Measurements from ENCODE around the gene ERC2. TPM values are rescaled to one million over a fixed set of nuclear protein-coding genes. Genes with fewer than 3 reads are reported as not detected.
"Not testable (repeated sequence)": the region's sequence is repeated elsewhere in the genome, so short reads cannot be mapped to it uniquely, and the experiment has no call there.

ERC2 gene
- total RNA-seq, 1 donor from 2014 or later, result 33.5 TPM

- DNase-seq (ENCODE audit: low spot score), result no peak
Observed at GRCh38 chr3:55532806-55533205, 935.5 kb downstream of the ERC2 start.

GRCh38 chr3:55531321-55531720, 936.9 kb downstream of the ERC2 start:
- no peak for DNase-seq (ENCODE audit: low spot score)

- DNase-seq (ENCODE audit: low spot score), result no peak
Observed at GRCh38 chr3:55527361-55527760, 940.9 kb downstream of the ERC2 start.

GRCh38 chr3:55526332-55527030, 941.8 kb downstream of the ERC2 start:
- no peak for DNase-seq (ENCODE audit: low spot score)

GRCh38 chr3:55525436-55525835, 942.8 kb downstream of the ERC2 start:
- no peak for DNase-seq (ENCODE audit: low spot score)

GRCh38 chr3:55524565-55525244, 943.6 kb downstream of the ERC2 start:
- DNase-seq (ENCODE audit: low spot score), result no peak

GRCh38 chr3:55523471-55523870, 944.8 kb downstream of the ERC2 start:
- DNase-seq (ENCODE audit: low spot score), result no peak

GRCh38 chr3:55521738-55522421, 946.4 kb downstream of the ERC2 start:
- no peak for DNase-seq (ENCODE audit: low spot score)

- no peak for DNase-seq (ENCODE audit: low spot score)
Observed at GRCh38 chr3:55521064-55521737, 947.1 kb downstream of the ERC2 start.

GRCh38 chr3:55519019-55519418, 949.2 kb downstream of the ERC2 start:
- DNase-seq (ENCODE audit: low spot score), result no peak

- peak; percentile 10 for DNase-seq (ENCODE audit: low spot score)
Observed at GRCh38 chr3:55518451-55518850, 949.8 kb downstream of the ERC2 start.

- DNase-seq (ENCODE audit: low spot score), result no peak
Observed at GRCh38 chr3:55516392-55517030, 951.8 kb downstream of the ERC2 start.

GRCh38 chr3:55515550-55516246, 952.6 kb downstream of the ERC2 start:
- DNase-seq (ENCODE audit: low spot score), result no peak

GRCh38 chr3:55514962-55515361, 953.3 kb downstream of the ERC2 start:
- DNase-seq (ENCODE audit: low spot score), result no peak

- DNase-seq (ENCODE audit: low spot score), result no peak
Observed at GRCh38 chr3:55512571-55513343, 955.5 kb downstream of the ERC2 start.

GRCh38 chr3:55511895-55512570, 956.2 kb downstream of the ERC2 start:
- peak; percentile 28 for DNase-seq (ENCODE audit: low spot score)

- DNase-seq (ENCODE audit: low spot score), result no peak
Observed at GRCh38 chr3:55508335-55508734, 959.9 kb downstream of the ERC2 start.

GRCh38 chr3:55507808-55508207, 960.5 kb downstream of the ERC2 start:
- no peak for DNase-seq (ENCODE audit: low spot score)

- DNase-seq (ENCODE audit: low spot score), result no peak
Observed at GRCh38 chr3:55505776-55506175, 962.5 kb downstream of the ERC2 start.

- DNase-seq (ENCODE audit: low spot score), result not testable (repeated sequence)
Observed at GRCh38 chr3:55505102-55505501, 963.2 kb downstream of the ERC2 start.
